SK-N-SH treated with all-trans-retinoic acid at 6 μM for 48 hours (cell line): Measurements from ENCODE around the gene KCNT2.

Experiments
- CREB5 ChIP-seq: fragments of 250-450 bp; sonication (Bioruptor Pico); IDR thresholded peaks from 2 replicates; pipeline ENCODE4 v1.5.1; 2020; ENCODE audit warnings: low read depth, mild to moderate bottlenecking, moderate library complexity
- ISL1 ChIP-seq: fragments of 250-450 bp; sonication (Bioruptor Pico); IDR thresholded peaks from 2 replicates; pipeline ENCODE4 v2.1.2; 2022; ENCODE audit warnings: mild to moderate bottlenecking, moderate library complexity
- OSR1 ChIP-seq: fragments of 250-450 bp; sonication (Bioruptor Pico); IDR thresholded peaks from 2 replicates; pipeline ENCODE4 v1.8.0; 2022; ENCODE audit warnings: moderate library complexity, mild to moderate bottlenecking, inconsistent platforms
- PATZ1 ChIP-seq: fragments of 250-450 bp; sonication (Bioruptor Pico); IDR thresholded peaks from 2 replicates; pipeline ENCODE4 v1.8.0; 2020; ENCODE audit warnings: mild to moderate bottlenecking, moderate library complexity, borderline replicate concordance
- ZFP30 ChIP-seq: fragments of 450-650 bp; formaldehyde crosslinking; IDR thresholded peaks from 2 replicates; pipeline ENCODE4 v1.5.0; 2022; ENCODE audit warnings: mild to moderate bottlenecking, moderate library complexity

- TF ChIP-seq PATZ1 (CRISPR knock-in tag) (no peak), ZFP30 (CRISPR knock-in tag) (no peak), ISL1 (CRISPR knock-in tag) (no peak), CREB5 (no peak), OSR1 (no peak)
Observed at GRCh38 chr1:196418772-196419171, 189.5 kb downstream of the KCNT2 start.
